ENCODE measurements around the gene TFAP2A. TPM values are rescaled to one million over a fixed set of nuclear protein-coding genes. Genes with fewer than 3 reads are reported as not detected.
A peak's percentile ranks its signal among the peaks of the same experiment; 100 is the strongest.

Gene TFAP2A
- total RNA-seq, 1 donor from 2014 or later: not detected

DNA sequence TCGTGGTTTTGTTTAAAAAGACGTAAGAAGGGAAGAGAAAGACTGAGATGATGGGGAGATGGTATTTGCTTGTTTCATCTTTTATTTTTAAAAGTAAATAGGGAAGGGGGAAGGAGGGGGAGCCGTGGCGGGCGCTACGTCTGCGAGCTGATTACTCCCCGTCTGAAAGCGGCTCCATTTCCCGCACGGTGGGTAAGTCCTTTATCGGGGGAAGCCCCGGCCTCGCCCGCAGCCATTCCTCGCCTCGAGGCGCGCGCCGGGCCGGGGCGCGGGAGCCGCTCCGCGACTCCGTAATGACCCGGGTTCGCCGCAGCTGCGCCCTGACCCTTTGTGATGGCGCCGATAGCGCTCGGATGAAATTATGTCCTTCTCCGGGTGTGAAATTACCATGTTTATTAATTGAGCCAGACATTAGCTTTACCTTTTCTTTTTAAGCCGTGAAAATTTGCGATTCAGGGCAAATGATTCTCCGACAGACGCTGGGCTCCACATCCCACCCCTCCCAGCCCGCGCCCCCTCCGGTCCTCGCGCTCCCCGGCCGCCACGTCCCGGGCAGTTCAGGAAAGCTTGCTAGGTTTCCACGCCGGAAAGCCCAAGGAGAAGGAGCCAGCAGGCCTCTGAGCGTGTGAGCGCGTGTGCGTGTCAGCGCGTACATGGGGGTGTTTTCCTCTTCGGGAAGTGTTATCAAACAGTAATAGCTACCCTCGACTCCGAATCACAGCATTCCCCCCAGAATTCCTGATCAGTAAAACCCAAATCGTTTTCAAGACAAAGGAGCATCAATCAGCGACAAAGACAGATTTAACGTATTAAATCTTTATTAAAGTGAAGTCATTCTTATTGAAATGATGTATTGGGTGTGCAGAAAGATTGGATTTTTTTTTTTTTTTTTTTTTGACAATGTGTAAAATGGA lies 30.0 kb downstream of the TFAP2A start:
- peaks cover 0 to 10% (median 7%) of the 10 kb centered on the region in 3 donors for H3K4me1 ChIP-seq (ENCODE audit: control insufficient read depth in 3 of 3, insufficient read depth in 3 of 3, low read length in 3 of 3)
- no peak overlapping the region for H3K27ac ChIP-seq (ENCODE audit: low read depth, low read length)
- no peak overlapping the region for H3K9ac ChIP-seq (ENCODE audit: low read depth in 1 of 3, low read length in 3 of 3)
- no peak overlapping the region for H3K4me3 ChIP-seq (ENCODE audit: low read length in 3 of 3)
- peaks cover 92 to 97% (median 92%) of the 10 kb centered on the region in 3 donors for H3K27me3 ChIP-seq (ENCODE audit: control insufficient read depth in 3 of 3, insufficient read depth in 3 of 3, low read length in 3 of 3)
- no peaks in the 10 kb centered on the region for H3K9me3 ChIP-seq (ENCODE audit: control insufficient read depth in 3 of 3, low read length in 3 of 3)
- H3K36me3 ChIP-seq (ENCODE audit: control insufficient read depth in 3 of 3, insufficient read depth in 3 of 3, low read length in 3 of 3): no peaks in the 10 kb centered on the region

DNA sequence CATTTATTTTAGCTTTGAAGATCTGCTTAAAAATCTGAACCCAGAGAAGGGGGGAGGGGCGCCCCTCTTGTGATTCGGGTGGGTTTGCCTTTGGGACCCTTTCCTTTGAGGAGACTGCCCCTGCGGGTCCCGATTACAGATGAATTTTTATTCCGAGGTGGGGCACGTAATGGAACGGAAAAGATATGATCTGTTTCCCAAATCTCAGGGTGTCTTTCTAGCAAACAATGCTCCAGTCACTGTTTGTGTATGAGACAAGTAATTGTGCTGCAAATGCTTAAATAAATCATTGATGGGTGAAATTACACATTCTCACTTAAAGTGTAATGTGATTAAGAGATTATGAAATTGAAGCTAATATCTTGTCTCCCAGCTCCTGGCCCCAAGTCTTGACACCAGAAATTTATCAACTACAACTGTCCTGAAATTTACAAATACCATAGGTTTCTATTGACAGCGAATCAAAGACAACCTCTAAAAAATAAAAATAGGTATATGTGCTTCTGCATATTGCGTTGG lies 30.7 kb downstream of the TFAP2A start:
- Histone ChIP-seq H3K27ac (ENCODE audit: low read depth, low read length) (no peak overlapping the region), H3K4me1 (ENCODE audit: control insufficient read depth in 3 of 3, insufficient read depth in 3 of 3, low read length in 3 of 3) (peaks cover 0 to 10% (median 7%) of the 10 kb centered on the region in 3 donors), H3K27me3 (ENCODE audit: control insufficient read depth in 3 of 3, insufficient read depth in 3 of 3, low read length in 3 of 3) (peaks cover 85 to 90% (median 85%) of the 10 kb centered on the region in 3 donors), H3K9me3 (ENCODE audit: control insufficient read depth in 3 of 3, low read length in 3 of 3) (no peaks in the 10 kb centered on the region), H3K36me3 (ENCODE audit: control insufficient read depth in 3 of 3, insufficient read depth in 3 of 3, low read length in 3 of 3) (no peaks in the 10 kb centered on the region), H3K4me3 (ENCODE audit: low read length in 3 of 3) (no peak overlapping the region), H3K9ac (ENCODE audit: low read depth in 1 of 3, low read length in 3 of 3) (no peak overlapping the region)

DNA sequence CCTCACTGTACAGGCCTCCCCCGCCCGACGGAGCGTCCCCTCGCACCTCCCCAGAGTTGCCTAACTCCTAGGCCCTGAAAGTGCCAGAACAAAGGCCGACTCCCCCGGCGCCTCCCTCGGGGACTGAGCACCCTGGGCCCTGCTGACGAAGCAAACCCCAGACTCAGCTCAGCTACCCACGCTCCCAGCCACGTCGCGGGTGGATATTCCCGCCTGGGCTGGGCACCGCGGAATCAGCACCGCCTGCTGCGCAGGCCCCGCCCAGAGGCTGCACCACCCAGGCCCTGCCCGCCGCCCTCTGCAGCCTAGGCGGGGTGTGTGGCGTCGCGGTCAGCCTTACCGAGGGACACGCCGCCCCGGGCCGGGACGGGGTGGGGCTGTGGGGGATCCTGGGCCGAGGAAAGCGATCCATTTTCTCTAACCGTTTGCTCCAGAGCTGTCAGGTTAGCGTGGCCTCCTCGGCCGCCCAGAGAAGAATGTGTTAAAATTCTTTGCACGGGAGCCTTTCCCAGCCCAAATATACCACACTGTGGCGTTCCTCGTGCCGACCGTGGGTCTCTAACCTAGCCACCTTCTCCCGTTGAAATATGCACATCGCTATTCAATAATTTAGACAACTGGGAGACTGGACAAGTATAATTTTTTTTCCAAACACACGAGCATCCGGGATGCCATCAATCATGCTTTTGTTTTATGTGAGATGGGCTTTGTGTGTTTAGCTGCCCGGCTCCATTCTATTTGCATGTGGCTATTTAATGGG lies 31.4 kb downstream of the TFAP2A start:
- no peaks in the 10 kb centered on the region for H3K36me3 ChIP-seq (ENCODE audit: control insufficient read depth in 3 of 3, insufficient read depth in 3 of 3, low read length in 3 of 3)
- H3K4me1 ChIP-seq (ENCODE audit: control insufficient read depth in 3 of 3, insufficient read depth in 3 of 3, low read length in 3 of 3): peaks cover 0 to 10% (median 7%) of the 10 kb centered on the region in 3 donors
- peak overlapping the region in 2 of 3 donors; percentile 29 to 32 for H3K4me3 ChIP-seq (ENCODE audit: low read length in 3 of 3)
- peaks cover 80 to 84% (median 82%) of the 10 kb centered on the region in 3 donors for H3K27me3 ChIP-seq (ENCODE audit: control insufficient read depth in 3 of 3, insufficient read depth in 3 of 3, low read length in 3 of 3)
- H3K27ac ChIP-seq (ENCODE audit: low read depth, low read length): no peak overlapping the region
- no peaks in the 10 kb centered on the region for H3K9me3 ChIP-seq (ENCODE audit: control insufficient read depth in 3 of 3, low read length in 3 of 3)
- H3K9ac ChIP-seq (ENCODE audit: low read depth in 1 of 3, low read length in 3 of 3): no peak overlapping the region

DNA sequence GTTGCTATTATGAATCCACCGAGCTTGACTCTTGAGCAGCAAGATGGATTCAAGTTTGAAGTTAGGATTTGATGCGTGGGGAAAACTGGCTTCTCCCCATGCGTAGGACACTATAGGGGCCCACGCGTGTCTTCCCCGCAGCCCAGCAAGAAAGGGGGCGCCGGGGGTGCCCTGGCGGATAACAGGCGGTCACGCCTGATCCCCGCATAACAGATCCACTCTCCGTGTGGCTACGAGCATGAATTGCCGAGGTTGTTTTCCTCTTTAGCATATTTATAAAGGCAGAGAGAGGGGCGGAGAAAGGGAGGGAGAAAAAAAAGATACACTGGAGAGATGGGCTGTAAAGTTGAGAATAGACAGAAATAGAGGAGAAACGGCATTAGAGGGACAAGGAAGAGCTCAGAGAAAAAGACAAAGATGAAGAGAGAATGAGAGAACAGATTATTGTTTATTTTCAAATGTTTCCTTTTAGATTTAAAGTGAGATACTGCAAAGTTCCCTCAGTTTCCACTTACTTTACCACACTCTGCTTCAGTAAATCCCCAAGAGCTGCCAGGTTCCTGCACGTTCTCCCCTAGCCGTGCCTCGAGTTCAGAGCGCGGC lies 32.0 kb downstream of the TFAP2A start:
- H3K4me3 ChIP-seq (ENCODE audit: low read length in 3 of 3): no peak overlapping the region
- H3K36me3 ChIP-seq (ENCODE audit: control insufficient read depth in 3 of 3, insufficient read depth in 3 of 3, low read length in 3 of 3): no peaks in the 10 kb centered on the region
- peaks cover 0 to 10% (median 7%) of the 10 kb centered on the region in 3 donors for H3K4me1 ChIP-seq (ENCODE audit: control insufficient read depth in 3 of 3, insufficient read depth in 3 of 3, low read length in 3 of 3)
- H3K27ac ChIP-seq (ENCODE audit: low read depth, low read length): no peak overlapping the region
- no peak overlapping the region for H3K9ac ChIP-seq (ENCODE audit: low read depth in 1 of 3, low read length in 3 of 3)
- no peaks in the 10 kb centered on the region for H3K9me3 ChIP-seq (ENCODE audit: control insufficient read depth in 3 of 3, low read length in 3 of 3)
- peaks cover 77 to 80% (median 80%) of the 10 kb centered on the region in 3 donors for H3K27me3 ChIP-seq (ENCODE audit: control insufficient read depth in 3 of 3, insufficient read depth in 3 of 3, low read length in 3 of 3)

DNA sequence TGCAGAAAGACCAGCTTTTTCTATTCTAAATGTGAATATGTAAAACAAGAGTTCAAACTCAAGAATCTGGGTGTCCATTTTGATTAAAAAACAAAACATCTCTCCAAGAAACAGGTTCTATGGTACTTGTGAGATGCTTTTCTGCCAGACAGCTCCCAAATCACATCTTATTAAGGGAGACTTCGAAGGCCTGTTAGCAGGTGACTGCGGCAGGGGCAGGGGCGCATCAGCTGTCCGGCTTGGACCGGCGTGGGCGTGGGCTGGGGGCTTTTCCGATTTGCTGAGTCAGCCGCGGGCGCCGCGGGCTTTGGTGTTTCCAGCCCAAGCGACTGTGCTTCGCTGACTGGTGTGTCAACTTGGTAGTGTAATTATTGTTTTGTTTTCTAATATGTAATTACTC lies 32.6 kb downstream of the TFAP2A start:
- Histone ChIP-seq H3K9ac (ENCODE audit: low read depth in 1 of 3, low read length in 3 of 3) (no peak overlapping the region), H3K36me3 (ENCODE audit: control insufficient read depth in 3 of 3, insufficient read depth in 3 of 3, low read length in 3 of 3) (no peaks in the 10 kb centered on the region), H3K4me1 (ENCODE audit: control insufficient read depth in 3 of 3, insufficient read depth in 3 of 3, low read length in 3 of 3) (peaks cover 0 to 10% (median 7%) of the 10 kb centered on the region in 3 donors), H3K27me3 (ENCODE audit: control insufficient read depth in 3 of 3, insufficient read depth in 3 of 3, low read length in 3 of 3) (peaks cover 72 to 77% (median 75%) of the 10 kb centered on the region in 3 donors), H3K27ac (ENCODE audit: low read depth, low read length) (no peak overlapping the region), H3K9me3 (ENCODE audit: control insufficient read depth in 3 of 3, low read length in 3 of 3) (no peaks in the 10 kb centered on the region), H3K4me3 (ENCODE audit: low read length in 3 of 3) (no peak overlapping the region)

DNA sequence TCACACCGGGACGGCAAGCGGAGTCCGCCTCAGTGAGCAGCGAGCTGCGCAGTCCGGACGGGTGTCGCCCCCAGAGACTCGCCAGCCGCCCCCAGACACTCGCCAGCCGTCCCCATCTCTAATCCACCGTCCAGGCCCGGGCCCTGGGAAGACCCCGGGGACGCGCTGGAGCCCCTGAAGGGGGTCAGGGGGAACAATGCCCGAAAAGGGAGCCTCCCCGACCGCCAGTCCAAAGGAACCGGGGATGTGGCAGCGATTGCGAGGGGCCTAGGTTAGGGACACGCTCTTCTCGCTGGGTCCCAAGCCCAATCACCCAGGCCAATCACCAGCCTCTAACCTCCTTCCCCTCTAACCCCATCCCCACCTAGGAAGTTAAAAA lies 33.1 kb downstream of the TFAP2A start:
- Histone ChIP-seq H3K27ac (ENCODE audit: low read depth, low read length) (no peak overlapping the region), H3K4me3 (ENCODE audit: low read length in 3 of 3) (no peak overlapping the region), H3K36me3 (ENCODE audit: control insufficient read depth in 3 of 3, insufficient read depth in 3 of 3, low read length in 3 of 3) (no peaks in the 10 kb centered on the region), H3K9ac (ENCODE audit: low read depth in 1 of 3, low read length in 3 of 3) (no peak overlapping the region), H3K27me3 (ENCODE audit: control insufficient read depth in 3 of 3, insufficient read depth in 3 of 3, low read length in 3 of 3) (peaks cover 67 to 72% (median 70%) of the 10 kb centered on the region in 3 donors), H3K4me1 (ENCODE audit: control insufficient read depth in 3 of 3, insufficient read depth in 3 of 3, low read length in 3 of 3) (peaks cover 0 to 10% (median 7%) of the 10 kb centered on the region in 3 donors), H3K9me3 (ENCODE audit: control insufficient read depth in 3 of 3, low read length in 3 of 3) (no peaks in the 10 kb centered on the region)

DNA sequence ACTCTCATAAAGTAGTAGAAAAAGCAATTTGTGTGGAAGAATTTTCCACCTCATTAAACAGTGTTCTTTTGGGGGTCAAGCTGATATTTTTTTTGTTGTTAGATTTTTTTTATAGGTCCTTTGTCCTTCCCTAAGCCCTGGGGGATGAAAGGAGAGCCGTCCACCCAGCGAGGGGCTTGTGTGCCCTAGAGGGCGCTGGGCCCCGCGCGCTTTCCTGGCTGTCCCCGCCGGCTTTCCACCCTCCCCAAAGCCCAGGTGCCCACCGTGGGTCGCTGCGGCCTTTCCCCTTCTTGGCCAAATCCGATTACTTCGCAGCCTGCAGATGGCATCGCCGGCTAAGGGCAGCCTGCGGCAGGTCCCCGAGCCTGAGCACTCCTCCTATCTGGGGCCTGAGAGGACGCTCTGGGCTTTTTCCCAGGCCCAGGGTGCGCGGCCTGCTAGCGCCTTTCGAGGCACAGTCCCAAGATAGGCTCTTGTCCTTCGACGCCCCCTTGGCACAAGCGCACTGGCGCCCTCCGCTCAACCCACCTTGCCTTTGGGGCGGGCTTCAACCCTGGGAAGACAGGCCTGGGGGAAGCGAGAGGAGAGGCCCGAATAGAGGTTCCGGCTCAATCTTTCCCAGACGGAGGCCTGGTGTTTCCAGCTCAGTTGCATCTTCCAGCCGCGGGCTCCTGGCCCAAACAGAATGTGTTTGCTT lies 33.6 kb downstream of the TFAP2A start:
- no peaks in the 10 kb centered on the region for H3K36me3 ChIP-seq (ENCODE audit: control insufficient read depth in 3 of 3, insufficient read depth in 3 of 3, low read length in 3 of 3)
- no peak overlapping the region for H3K4me3 ChIP-seq (ENCODE audit: low read length in 3 of 3)
- H3K9me3 ChIP-seq (ENCODE audit: control insufficient read depth in 3 of 3, low read length in 3 of 3): no peaks in the 10 kb centered on the region
- peaks cover 62 to 67% (median 64%) of the 10 kb centered on the region in 3 donors for H3K27me3 ChIP-seq (ENCODE audit: control insufficient read depth in 3 of 3, insufficient read depth in 3 of 3, low read length in 3 of 3)
- H3K27ac ChIP-seq (ENCODE audit: low read depth, low read length): no peak overlapping the region
- peaks cover 0 to 10% (median 7%) of the 10 kb centered on the region in 3 donors for H3K4me1 ChIP-seq (ENCODE audit: control insufficient read depth in 3 of 3, insufficient read depth in 3 of 3, low read length in 3 of 3)
- H3K9ac ChIP-seq (ENCODE audit: low read depth in 1 of 3, low read length in 3 of 3): no peak overlapping the region

DNA sequence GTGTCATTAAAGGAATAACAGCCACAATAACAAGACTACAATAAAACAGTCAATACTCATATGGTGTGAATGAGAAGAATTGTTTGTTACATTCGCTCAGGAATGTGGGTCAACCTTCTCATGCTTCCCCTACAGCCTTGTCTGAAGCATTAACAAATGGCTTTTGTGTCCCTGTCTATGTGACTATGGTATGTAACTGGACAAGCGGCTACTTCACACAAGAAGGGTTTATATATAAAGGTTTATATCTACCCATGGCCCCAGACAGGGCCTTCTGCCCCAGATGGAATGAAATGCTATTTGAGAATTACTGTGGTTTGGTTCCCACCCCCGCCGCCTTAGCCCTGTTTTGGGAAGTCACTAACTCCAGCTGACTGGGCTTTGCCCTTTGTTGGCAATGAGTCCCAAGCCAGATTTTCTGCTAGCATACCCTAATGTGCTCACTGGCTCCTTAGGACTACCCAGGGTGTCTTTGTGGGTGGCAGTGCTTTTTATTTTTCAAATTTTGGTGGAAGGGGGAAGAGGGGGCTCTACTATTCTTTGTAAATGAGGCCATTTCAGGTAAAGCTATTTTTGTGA lies 39.4 kb downstream of the TFAP2A start:
- H3K4me1 ChIP-seq (ENCODE audit: control insufficient read depth in 3 of 3, insufficient read depth in 3 of 3, low read length in 3 of 3): no peaks in the 10 kb centered on the region
- H3K27ac ChIP-seq (ENCODE audit: low read depth, low read length): no peak overlapping the region
- H3K9ac ChIP-seq (ENCODE audit: low read depth in 1 of 3, low read length in 3 of 3): no peak overlapping the region
- H3K36me3 ChIP-seq (ENCODE audit: control insufficient read depth in 3 of 3, insufficient read depth in 3 of 3, low read length in 3 of 3): no peaks in the 10 kb centered on the region
- H3K27me3 ChIP-seq (ENCODE audit: control insufficient read depth in 3 of 3, insufficient read depth in 3 of 3, low read length in 3 of 3): peaks cover 6 to 11% (median 10%) of the 10 kb centered on the region in 3 donors
- no peaks in the 10 kb centered on the region for H3K9me3 ChIP-seq (ENCODE audit: control insufficient read depth in 3 of 3, low read length in 3 of 3)
- H3K4me3 ChIP-seq (ENCODE audit: low read length in 3 of 3): no peak overlapping the region
